Large intestine (tissue), 3 donors: ENCODE results near the gene ZNF350. TPM values are rescaled to one million over a fixed set of nuclear protein-coding genes. Genes with fewer than 3 reads are reported as not detected.
"Not testable (repeated sequence)": the region's sequence is repeated elsewhere in the genome, so short reads cannot be mapped to it uniquely, and the experiment has no call there.

ENCODE experiments used
- DNase-seq, 2 donors: peaks; one replicate each; pipeline versions ENCODE4 v3.0.0 to v3.0.0-alpha.2; 2013
- H3K27ac ChIP-seq: one replicate; pipeline ENCODE4 v1.5.1; 2013; ENCODE audit warnings: low read length
- H3K27me3 ChIP-seq: 2 replicates; pipeline ENCODE4 v1.6.1; 2013; ENCODE audit warnings: low read length; ENCODE audit not compliant: control insufficient read depth, insufficient read depth
- H3K36me3 ChIP-seq: 2 replicates; pipeline ENCODE4 v1.6.1; 2013; ENCODE audit warnings: low read length; ENCODE audit not compliant: control insufficient read depth, insufficient read depth
- H3K4me1 ChIP-seq: one replicate; pipeline ENCODE4 v1.6.1; 2013; ENCODE audit warnings: low read length; ENCODE audit not compliant: control insufficient read depth, insufficient read depth
- H3K4me3 ChIP-seq: one replicate; pipeline ENCODE4 v1.5.1; 2013; ENCODE audit warnings: low read length
- H3K9me3 ChIP-seq: one replicate; pipeline ENCODE4 v1.6.1; 2013; ENCODE audit warnings: mild to moderate bottlenecking, low read depth, low read length, moderate library complexity; ENCODE audit not compliant: control insufficient read depth
- WGBS: methylation state at CpG from one replicate; pipeline ENCODE4 v1.1.5; 2013; ENCODE audit warnings: low lambda C conversion rate; ENCODE audit not compliant: insufficient coverage; 5-methylcytosine and 5-hydroxymethylcytosine counted together
- polyA plus RNA-seq: library from polyadenylated mRNA; unstranded; fragments of 120-200 nt; gene quantifications from one replicate; pipeline ENCODE4 v1.2.1, GENCODE V29; 2013

ZNF350 gene
- polyA plus RNA-seq, 1 donor: 12.2 TPM

GRCh38 chr19:51976852-51977251, 9.8 kb downstream of the ZNF350 start:
- H3K9me3 ChIP-seq: peaks cover 37% of the 10 kb centered on the region
- WGBS: 100% methylated on average over 2 of the region's 3 CpGs
- peaks cover 35% of the 10 kb centered on the region for H3K36me3 ChIP-seq
- DNase-seq: no peak
- no peak overlapping the region for H3K4me3 ChIP-seq
- H3K27me3 ChIP-seq: no peaks in the 10 kb centered on the region
- H3K27ac ChIP-seq: no peak overlapping the region
- H3K4me1 ChIP-seq: no peaks in the 10 kb centered on the region

- peaks cover 33% of the 10 kb centered on the region for H3K9me3 ChIP-seq
- H3K4me1 ChIP-seq, H3K4me3 ChIP-seq, DNase-seq, H3K27ac ChIP-seq, H3K27me3 ChIP-seq: not testable (repeated sequence)
- peaks cover 46% of the 10 kb centered on the region for H3K36me3 ChIP-seq
- no CpG with 5 or more reads among the region's 17 CpGs for WGBS
Measured at GRCh38 chr19:51975787-51976186, 10.9 kb downstream of the ZNF350 start.

GRCh38 chr19:51971624-51972023, 15.0 kb downstream of the ZNF350 start:
- Histone ChIP-seq H3K36me3 (peaks cover 69% of the 10 kb centered on the region), H3K4me1 (no peaks in the 10 kb centered on the region), H3K27me3 (no peaks in the 10 kb centered on the region), H3K9me3 (peaks cover 61% of the 10 kb centered on the region), H3K27ac (no peak overlapping the region), H3K4me3 (no peak overlapping the region)
- peak in 1 of 2 donors; percentile 39 for DNase-seq
- no CpG with 5 or more reads among the region's 4 CpGs for WGBS

GRCh38 chr19:51970718-51971117, 15.9 kb downstream of the ZNF350 start:
- WGBS: no CpG with 5 or more reads among the region's 1 CpG
- peaks cover 68% of the 10 kb centered on the region for H3K9me3 ChIP-seq
- H3K4me3 ChIP-seq: no peak overlapping the region
- no peaks in the 10 kb centered on the region for H3K27me3 ChIP-seq
- no peaks in the 10 kb centered on the region for H3K4me1 ChIP-seq
- H3K36me3 ChIP-seq: peaks cover 78% of the 10 kb centered on the region
- H3K27ac ChIP-seq: no peak overlapping the region
- DNase-seq: no peak

GRCh38 chr19:51965583-51965982, 21.1 kb downstream of the ZNF350 start:
- no peak overlapping the region for H3K27ac ChIP-seq
- no peaks in the 10 kb centered on the region for H3K4me1 ChIP-seq
- DNase-seq: no peak
- H3K4me3 ChIP-seq: no peak overlapping the region
- H3K9me3 ChIP-seq: peaks cover 49% of the 10 kb centered on the region
- peaks cover 53% of the 10 kb centered on the region for H3K36me3 ChIP-seq
- no peaks in the 10 kb centered on the region for H3K27me3 ChIP-seq
- WGBS: 100% methylated on average over 1 of the region's 5 CpGs

- WGBS: no CpG with 5 or more reads among the region's 7 CpGs
- H3K4me1 ChIP-seq, H3K27me3 ChIP-seq, DNase-seq, H3K4me3 ChIP-seq, H3K27ac ChIP-seq: not testable (repeated sequence)
- Histone ChIP-seq H3K36me3 (peaks cover 16% of the 10 kb centered on the region), H3K9me3 (peaks cover 14% of the 10 kb centered on the region)
Measured at GRCh38 chr19:51960621-51961233, 25.9 kb downstream of the ZNF350 start.

GRCh38 chr19:51959791-51960190, 26.8 kb downstream of the ZNF350 start:
- 86% methylated on average over 3 of the region's 4 CpGs for WGBS
- Histone ChIP-seq H3K27me3 (no peaks in the 10 kb centered on the region), H3K36me3 (peaks cover 7% of the 10 kb centered on the region), H3K27ac (no peak overlapping the region), H3K9me3 (peaks cover 11% of the 10 kb centered on the region), H3K4me3 (no peak overlapping the region), H3K4me1 (no peaks in the 10 kb centered on the region)
- DNase-seq: no peak

GRCh38 chr19:51957846-51958245, 28.8 kb downstream of the ZNF350 start:
- not testable (repeated sequence) for H3K36me3 ChIP-seq, H3K9me3 ChIP-seq, H3K27me3 ChIP-seq, H3K4me3 ChIP-seq, H3K27ac ChIP-seq, H3K4me1 ChIP-seq, DNase-seq
- no CpG with 5 or more reads among the region's 4 CpGs for WGBS

GRCh38 chr19:51948975-51949374, 37.7 kb downstream of the ZNF350 start:
- Histone ChIP-seq H3K27ac (no peak overlapping the region), H3K4me3 (no peak overlapping the region)
- peak in 1 of 2 donors; percentile 11 for DNase-seq

GRCh38 chr19:51946602-51947001, 40.0 kb downstream of the ZNF350 start:
- Histone ChIP-seq H3K4me1 (no peaks in the 10 kb centered on the region), H3K27me3 (no peaks in the 10 kb centered on the region), H3K36me3 (peaks cover 37% of the 10 kb centered on the region), H3K27ac (no peak overlapping the region), H3K9me3 (peaks cover 43% of the 10 kb centered on the region), H3K4me3 (no peak overlapping the region)
- DNase-seq: no peak
- WGBS: 100% methylated on average over 1 of the region's 1 CpG

More at GRCh38 chr19:51948975-51949374, 37.7 kb downstream of the ZNF350 start:
- Histone ChIP-seq H3K36me3 (peaks cover 14% of the 10 kb centered on the region), H3K4me1 (no peaks in the 10 kb centered on the region), H3K27me3 (no peaks in the 10 kb centered on the region), H3K9me3 (peaks cover 35% of the 10 kb centered on the region)
- no CpG with 5 or more reads among the region's 25 CpGs for WGBS
